Measurements from ENCODE around the gene SHKBP1. TPM values are rescaled to one million over a fixed set of nuclear protein-coding genes. Genes with fewer than 3 reads are reported as not detected.
A peak's percentile ranks its signal among the peaks of the same experiment; 100 is the strongest.

SHKBP1 gene
- total RNA-seq, 2 experiments from 2014 or later = 49.4 to 115 TPM

- Histone ChIP-seq H3K4me1 (ENCODE audit: insufficient read depth, low read length, poor library complexity, severe bottlenecking) (peaks cover 45% of the 10 kb centered on the region), H3K4me3 (ENCODE audit: low read depth, low read length, poor library complexity, severe bottlenecking) (peak overlapping the region; percentile 76), H3K27ac (ENCODE audit: low read depth, low read length, poor library complexity, severe bottlenecking) (no peak overlapping the region), H3K79me2 (ENCODE audit: insufficient read depth, low read depth, low read length) (no peaks in the 10 kb centered on the region), H3K4me2 (ENCODE audit: low read length) (peak overlapping the region; percentile 92), H3K9me3 (ENCODE audit: low read length) (no peaks in the 10 kb centered on the region), H2AFZ (ENCODE audit: low read length) (peak overlapping the region; percentile 75; the same call in 1 of the 2 replicates), H4K20me1 (ENCODE audit: insufficient read depth, low read length) (no peaks in the 10 kb centered on the region), H3K9me2 (ENCODE audit: insufficient read depth, low read length) (no peaks in the 10 kb centered on the region), H3K36me3 (ENCODE audit: insufficient read depth, low read length) (no peaks in the 10 kb centered on the region)
- no TSS peak for BruUV-seq (replicated peaks)
- ChIA-PET POLR2A (no interaction called here), CTCF (ENCODE audit: unreplicated experiment) (interaction anchor here (0.6 kb wide), 1 partner anchor 193 kb away, joined by 3 read pairs; no protein-coding TSS in a partner anchor)
- TF ChIP-seq, protein P1, sequence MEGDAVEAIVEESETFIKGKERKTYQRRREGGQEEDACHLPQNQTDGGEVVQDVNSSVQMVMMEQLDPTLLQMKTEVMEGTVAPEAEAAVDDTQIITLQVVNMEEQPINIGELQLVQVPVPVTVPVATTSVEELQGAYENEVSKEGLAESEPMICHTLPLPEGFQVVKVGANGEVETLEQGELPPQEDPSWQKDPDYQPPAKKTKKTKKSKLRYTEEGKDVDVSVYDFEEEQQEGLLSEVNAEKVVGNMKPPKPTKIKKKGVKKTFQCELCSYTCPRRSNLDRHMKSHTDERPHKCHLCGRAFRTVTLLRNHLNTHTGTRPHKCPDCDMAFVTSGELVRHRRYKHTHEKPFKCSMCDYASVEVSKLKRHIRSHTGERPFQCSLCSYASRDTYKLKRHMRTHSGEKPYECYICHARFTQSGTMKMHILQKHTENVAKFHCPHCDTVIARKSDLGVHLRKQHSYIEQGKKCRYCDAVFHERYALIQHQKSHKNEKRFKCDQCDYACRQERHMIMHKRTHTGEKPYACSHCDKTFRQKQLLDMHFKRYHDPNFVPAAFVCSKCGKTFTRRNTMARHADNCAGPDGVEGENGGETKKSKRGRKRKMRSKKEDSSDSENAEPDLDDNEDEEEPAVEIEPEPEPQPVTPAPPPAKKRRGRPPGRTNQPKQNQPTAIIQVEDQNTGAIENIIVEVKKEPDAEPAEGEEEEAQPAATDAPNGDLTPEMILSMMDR (conservative IDR thresholded peaks at IDR 0.05; ENCODE audit: low read length) = no peak
- no peak for TF ChIP-seq EZH2phosphoT487 (IDR thresholded peaks at IDR 0.05; ENCODE audit: borderline replicate concordance, low read depth, low read length)
- intact Hi-C loops (cut with micrococcal nuclease; ENCODE audit: unreplicated experiment) = no loop called here
- no peak for DNase-seq (ENCODE audit: low spot score)
Measured at GRCh38 chr19:40610396-40611064, 33.9 kb downstream of the SHKBP1 start.

GRCh38 chr19:40611096-40611495 lies 34.4 kb downstream of the SHKBP1 start:
- no TSS peak for BruUV-seq (replicated peaks)

More at GRCh38 chr19:40611096-40611495, 34.4 kb downstream of the SHKBP1 start:
- H3K36me3 ChIP-seq (ENCODE audit: insufficient read depth, low read length) = no peaks in the 10 kb centered on the region
- CTCF ChIA-PET (ENCODE audit: unreplicated experiment) = no interaction called here
- H3K4me1 ChIP-seq (ENCODE audit: insufficient read depth, low read length, poor library complexity, severe bottlenecking) = peaks cover 43% of the 10 kb centered on the region
- no peak overlapping the region for H2AFZ ChIP-seq (ENCODE audit: low read length)
- TF ChIP-seq, protein P1 (conservative IDR thresholded peaks at IDR 0.05; ENCODE audit: low read length) = no peak
- H3K9me3 ChIP-seq (ENCODE audit: low read length) = no peaks in the 10 kb centered on the region
- DNase-seq (ENCODE audit: low spot score) = no peak
- no peaks in the 10 kb centered on the region for H4K20me1 ChIP-seq (ENCODE audit: insufficient read depth, low read length)
- POLR2A ChIA-PET = no interaction called here
- intact Hi-C loops (cut with micrococcal nuclease; ENCODE audit: unreplicated experiment) = no loop called here
- no peak overlapping the region for H3K27ac ChIP-seq (ENCODE audit: low read depth, low read length, poor library complexity, severe bottlenecking)
- no peaks in the 10 kb centered on the region for H3K79me2 ChIP-seq (ENCODE audit: insufficient read depth, low read depth, low read length)
- H3K4me2 ChIP-seq (ENCODE audit: low read length) = peak overlapping the region; percentile 92; the same call in 1 of the 2 replicates
- no peak overlapping the region for H3K4me3 ChIP-seq (ENCODE audit: low read depth, low read length, poor library complexity, severe bottlenecking)
- no peaks in the 10 kb centered on the region for H3K9me2 ChIP-seq (ENCODE audit: insufficient read depth, low read length)
